GM21825 (cell line): ENCODE results near the gene PBX3.

Experiments
- ATAC-seq: cut with Tn5 transposase; IDR thresholded peaks from one replicate; pipeline ENCODE4 v1.9.1; 2021; ENCODE audit warnings: mild to moderate bottlenecking, moderate library complexity; ENCODE audit not compliant: unreplicated experiment

The PBX3 gene

DNA sequence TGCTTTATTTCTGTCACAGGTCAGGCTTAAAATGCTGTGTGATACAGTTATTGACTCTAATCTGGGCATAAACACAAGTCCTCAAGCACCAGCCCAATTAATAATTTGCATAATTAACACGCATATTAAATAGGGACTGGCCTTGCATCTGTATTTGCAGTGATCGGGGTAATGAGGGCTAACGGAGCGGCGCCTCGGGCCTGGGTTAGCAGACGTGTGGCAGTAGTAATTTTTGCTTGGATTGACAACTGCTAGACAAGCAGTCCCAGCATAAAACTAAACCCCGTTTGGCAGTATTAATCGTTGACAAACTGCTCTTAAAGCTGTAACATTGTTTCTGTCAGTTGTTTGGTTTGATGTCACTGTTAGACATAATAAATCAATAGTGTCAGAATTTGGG is 109.2 kb downstream of the PBX3 start:
- no peak for ATAC-seq

GRCh38 chr9:125861405-125862058 is 114.4 kb downstream of the PBX3 start:
- no peak for ATAC-seq

DNA sequence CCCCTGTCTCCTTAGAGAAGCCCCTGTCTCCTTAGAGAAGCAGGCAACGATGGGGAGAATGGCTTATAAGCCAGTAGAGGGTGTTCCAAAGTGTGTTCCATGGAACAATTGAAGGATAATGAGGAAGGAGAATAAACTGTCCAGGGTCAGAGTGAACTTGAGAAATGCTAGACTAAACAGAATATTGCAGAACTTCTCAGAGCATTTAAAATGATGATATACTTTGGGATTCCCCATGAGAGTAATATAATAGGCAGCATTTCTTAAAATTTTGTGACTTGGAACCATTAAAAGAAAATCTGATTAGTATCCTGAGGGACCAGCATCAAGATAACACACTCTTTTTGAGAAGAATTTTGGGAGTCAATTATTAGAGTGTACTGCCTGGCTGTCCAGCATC is 116.8 kb downstream of the PBX3 start:
- ATAC-seq: no peak

DNA sequence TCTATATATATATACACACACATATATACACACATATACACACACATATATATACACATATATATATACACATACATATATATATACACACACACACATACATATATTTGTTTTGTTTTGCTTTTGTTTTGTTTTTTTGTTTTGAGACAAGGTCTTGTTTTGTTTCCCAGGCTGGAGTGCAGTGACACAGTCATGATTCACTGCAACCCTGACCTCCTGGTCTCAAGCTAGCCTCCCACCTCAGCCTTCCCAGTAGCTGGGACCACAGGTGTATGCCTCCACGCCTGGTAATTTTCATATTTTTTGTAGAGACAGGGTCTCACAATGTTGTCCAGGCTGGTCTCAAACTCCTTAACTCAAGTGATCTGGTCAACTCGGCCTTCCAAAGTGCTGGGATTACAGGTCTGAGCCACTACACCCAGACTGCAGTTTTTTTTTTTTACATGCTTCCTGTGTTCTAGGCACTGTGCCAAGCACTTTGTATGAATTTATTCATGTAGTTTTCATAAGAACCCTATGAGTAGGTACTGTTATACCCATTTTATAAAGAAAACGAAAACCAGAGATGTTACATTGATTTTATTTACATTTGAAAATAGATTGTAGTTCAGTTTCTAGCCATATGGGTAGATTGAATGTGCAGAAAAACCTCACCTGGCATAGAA is 120.7 kb downstream of the PBX3 start:
- no peak for ATAC-seq

GRCh38 chr9:125878164-125878631 is 131.0 kb downstream of the PBX3 start:
- ATAC-seq: no peak

GRCh38 chr9:125881042-125881441 is 133.9 kb downstream of the PBX3 start:
- ATAC-seq: no peak

GRCh38 chr9:125883565-125884217 is 136.5 kb downstream of the PBX3 start:
- ATAC-seq: no peak

- ATAC-seq: no peak
Observed at GRCh38 chr9:125884218-125884595, 137.0 kb downstream of the PBX3 start.

- ATAC-seq: no peak
Observed at GRCh38 chr9:125885405-125886034, 138.3 kb downstream of the PBX3 start.

- ATAC-seq: no peak
Observed at GRCh38 chr9:125886365-125886764, 139.2 kb downstream of the PBX3 start.

DNA sequence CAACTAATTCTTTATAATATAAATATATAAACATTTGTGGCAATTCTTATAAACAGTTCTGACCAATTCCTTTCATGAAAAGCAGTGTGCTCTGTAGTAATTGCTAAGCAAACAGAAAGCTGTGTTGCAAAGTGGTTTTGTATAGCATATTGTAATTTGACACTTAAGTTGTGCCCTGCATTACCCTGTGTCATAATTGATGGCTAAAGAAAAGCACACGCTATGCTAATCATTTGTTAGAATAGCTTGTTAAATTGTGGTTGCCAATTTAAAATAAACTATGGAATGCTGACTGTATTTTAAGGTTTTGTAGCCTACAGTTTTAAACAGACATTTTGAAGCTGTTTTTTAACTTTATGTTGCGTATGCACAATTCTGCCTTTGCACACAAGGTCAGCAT is 140.0 kb downstream of the PBX3 start:
- ATAC-seq: no peak

- no peak for ATAC-seq
Observed at GRCh38 chr9:125888211-125888610, 141.0 kb downstream of the PBX3 start.

- ATAC-seq: no peak
Observed at GRCh38 chr9:125889112-125889475, 141.9 kb downstream of the PBX3 start.

GRCh38 chr9:125889476-125890419 is 142.6 kb downstream of the PBX3 start:
- ATAC-seq: no peak

DNA sequence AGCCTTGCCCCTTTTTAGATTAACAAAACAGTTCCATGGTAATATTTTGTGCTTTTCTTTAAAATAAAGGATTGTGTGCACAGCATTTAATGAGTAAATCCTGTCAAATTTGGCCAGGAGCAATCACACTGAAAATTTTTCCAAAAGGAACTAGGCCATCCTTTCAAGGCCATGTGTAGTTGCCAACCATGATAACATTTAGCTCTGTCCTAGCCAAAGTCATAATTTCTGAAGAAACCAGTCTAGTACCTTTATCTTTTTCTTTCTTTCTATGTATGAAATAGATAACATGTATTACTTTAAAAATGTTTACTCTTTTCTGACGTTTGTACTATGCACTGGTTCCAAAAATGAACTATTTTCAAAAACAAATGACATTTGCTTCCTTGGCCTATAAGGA is 143.7 kb downstream of the PBX3 start:
- no peak for ATAC-seq

DNA sequence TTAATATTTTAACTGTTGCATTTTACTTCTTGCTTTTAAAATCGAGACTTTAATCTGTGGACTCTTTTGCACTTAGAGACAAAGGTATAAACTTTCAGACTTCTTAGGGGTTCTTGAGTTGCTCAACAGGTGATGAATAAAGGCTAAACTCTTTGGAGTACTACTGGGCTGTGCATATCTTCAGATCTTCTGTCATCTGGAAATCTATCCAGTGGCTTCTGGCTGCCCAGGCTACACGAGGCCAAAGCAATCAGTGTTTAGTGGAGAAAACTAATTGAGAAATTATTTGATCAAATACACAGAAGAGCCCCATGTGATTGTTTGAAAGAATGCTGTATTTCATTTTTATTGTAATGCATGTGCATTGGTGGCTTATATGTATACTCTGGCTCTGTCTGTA is 146.1 kb downstream of the PBX3 start:
- no peak for ATAC-seq

- no peak for ATAC-seq
Observed at GRCh38 chr9:125894566-125894965, 147.4 kb downstream of the PBX3 start.

GRCh38 chr9:125896404-125896803 is 149.2 kb downstream of the PBX3 start:
- ATAC-seq: no peak

DNA sequence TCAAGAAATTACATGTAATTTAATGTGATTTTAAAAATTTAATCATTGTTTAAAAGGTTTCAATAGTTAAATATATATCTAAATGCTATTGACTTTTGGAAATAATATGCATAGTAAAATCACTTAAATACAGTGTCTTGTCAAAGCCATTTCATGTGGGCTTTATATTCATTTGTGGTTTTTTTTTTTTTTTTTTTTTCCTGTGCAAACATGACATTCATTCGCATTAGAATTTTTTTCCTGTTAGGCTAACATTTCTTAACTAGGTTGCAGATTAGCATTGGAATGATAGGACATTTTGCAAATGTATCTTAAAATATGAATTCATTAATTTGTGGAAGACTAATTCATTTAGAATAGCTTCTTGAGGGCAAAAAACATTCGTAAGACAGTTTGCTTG is 149.8 kb downstream of the PBX3 start:
- no peak for ATAC-seq

GRCh38 chr9:125897481-125897880 is 150.3 kb downstream of the PBX3 start:
- no peak for ATAC-seq

DNA sequence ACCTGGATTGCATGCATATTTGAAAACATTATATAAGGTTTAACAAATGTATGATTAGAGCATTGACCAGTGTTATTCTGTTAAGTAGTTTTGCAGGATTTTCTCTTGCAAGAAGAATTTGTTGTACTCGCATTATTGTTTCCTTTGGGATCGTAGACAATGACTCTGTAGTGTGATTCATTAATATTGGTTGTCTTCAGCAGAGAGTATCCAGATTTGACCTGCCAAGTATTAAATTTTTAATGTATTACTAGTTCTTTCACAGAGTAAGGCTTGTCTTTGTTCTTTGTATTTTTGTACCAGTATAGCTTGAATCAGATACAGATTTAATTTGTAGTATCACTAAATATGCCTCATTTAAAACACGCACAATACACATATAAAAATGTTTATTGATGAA is 155.0 kb downstream of the PBX3 start:
- no peak for ATAC-seq
